HG03135 (cell line): ENCODE data around the gene MLNR.

ENCODE experiments used
- ATAC-seq: cut with Tn5 transposase; IDR thresholded peaks from one replicate; pipeline ENCODE4 v1.9.1; 2021; ENCODE audit warnings: mild to moderate bottlenecking, moderate library complexity; ENCODE audit not compliant: unreplicated experiment

The MLNR gene

GRCh38 chr13:49225223-49226042, 5.3 kb downstream of the MLNR start:
- no peak for ATAC-seq

DNA sequence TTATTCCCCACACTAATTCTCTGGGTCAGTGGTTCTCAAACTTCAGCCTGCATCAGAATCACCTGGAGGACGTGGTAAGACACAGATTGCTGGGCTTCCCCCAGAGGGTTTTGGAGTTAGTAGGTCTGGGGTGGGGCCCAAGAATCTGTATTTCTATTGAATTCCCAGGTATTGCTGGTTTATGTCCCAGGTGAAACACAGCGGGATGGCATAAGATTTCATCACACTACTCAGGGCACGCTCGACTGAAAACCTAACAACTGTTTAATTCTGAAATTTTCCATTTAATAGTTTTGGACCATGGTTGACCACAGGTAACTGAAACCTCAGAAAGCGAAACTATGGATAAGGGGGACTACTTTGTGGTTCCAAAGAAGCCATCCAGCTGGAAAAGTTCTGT, 6.5 kb downstream of the MLNR start:
- no peak for ATAC-seq

- ATAC-seq, result no peak
These were observed 14.6 kb downstream of the MLNR start for GRCh38 chr13:49234741-49235140.

GRCh38 chr13:49235856-49236431, 15.8 kb downstream of the MLNR start:
- ATAC-seq, result no peak

DNA sequence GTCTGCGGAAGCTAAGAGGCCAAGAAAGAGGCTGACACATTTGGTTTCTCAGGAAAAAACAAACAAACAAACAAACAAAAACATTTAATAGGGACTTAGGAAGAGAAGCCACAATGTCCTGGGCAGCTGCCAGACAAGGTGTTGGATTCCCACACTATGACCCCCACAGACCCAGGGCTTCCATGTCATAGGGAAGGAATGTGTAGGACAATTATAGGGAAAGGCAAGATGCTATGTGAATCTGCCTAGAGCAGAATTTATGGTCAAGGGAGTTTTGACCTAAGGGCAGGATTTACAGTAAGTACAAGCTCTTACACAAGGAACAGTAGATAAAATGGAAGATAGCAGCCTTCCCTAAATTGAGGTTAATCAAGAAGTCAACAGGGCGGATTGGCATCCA, 18.5 kb downstream of the MLNR start:
- ATAC-seq, result no peak

GRCh38 chr13:49240017-49240416, 19.9 kb downstream of the MLNR start:
- ATAC-seq, result no peak

- ATAC-seq, result no peak
These were observed 21.2 kb downstream of the MLNR start for GRCh38 chr13:49241296-49241695.

GRCh38 chr13:49245101-49245500, 25.0 kb downstream of the MLNR start:
- ATAC-seq, result no peak

GRCh38 chr13:49246850-49247642, 26.9 kb downstream of the MLNR start:
- peak; percentile 25 for ATAC-seq

DNA sequence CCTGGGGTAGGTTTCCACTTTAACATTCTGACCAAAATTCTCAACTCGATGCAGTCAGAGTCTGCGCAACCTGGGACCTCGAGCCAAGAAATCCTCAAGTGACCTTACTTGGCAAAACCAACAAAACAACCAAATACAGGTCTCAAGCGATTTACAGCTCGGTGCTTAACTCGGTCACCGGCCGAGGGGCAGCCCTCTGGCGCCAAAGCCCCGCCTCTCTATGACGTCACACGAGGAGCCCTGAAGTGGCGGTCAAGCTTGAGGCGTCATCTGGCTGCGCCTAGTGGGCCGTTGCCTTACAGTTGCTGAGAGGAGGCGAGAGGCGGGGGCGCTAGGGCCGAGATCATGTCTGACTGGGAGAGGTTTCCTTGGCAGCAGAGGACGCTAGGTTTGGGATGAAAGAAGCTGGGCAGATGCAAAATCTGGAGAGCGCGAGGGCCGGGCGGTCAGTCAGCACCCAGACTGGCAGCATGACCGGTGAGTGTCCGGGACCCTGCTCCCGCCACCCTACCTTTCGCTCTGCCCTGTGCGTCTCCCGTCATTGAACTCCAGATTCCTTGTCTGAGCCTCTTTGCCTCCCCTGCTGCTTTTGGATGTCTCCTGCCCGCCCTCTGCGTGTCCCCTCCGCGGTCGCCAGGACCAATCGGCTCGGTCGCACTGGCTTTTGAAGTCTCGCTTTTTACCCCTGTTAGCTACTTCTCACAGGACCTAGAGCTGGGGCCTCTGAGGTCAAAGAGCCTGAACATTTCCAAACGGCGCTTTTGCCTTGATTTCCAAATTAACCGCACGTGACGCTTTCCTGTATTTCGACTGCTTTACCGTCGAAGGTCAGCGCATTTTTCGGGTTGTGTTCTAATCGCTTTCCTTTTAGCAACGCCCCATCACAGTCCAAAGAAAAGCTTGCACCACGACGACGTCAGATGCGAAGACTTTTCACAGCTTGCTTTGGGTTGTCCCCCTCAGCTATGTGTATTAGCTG, 27.8 kb downstream of the MLNR start, which contains the start of gene CDADC1:
TSS of gene CDADC1 (plus strand) at position 283 of the 979 bp plus-strand sequence. CDS start at position 396, 113 bp downstream.
- ATAC-seq, result peak; percentile 97

GRCh38 chr13:49248622-49249002, 28.5 kb downstream of the MLNR start:
- no peak for ATAC-seq

- ATAC-seq, result no peak
These were observed 31.2 kb downstream of the MLNR start for GRCh38 chr13:49251326-49251725.

DNA sequence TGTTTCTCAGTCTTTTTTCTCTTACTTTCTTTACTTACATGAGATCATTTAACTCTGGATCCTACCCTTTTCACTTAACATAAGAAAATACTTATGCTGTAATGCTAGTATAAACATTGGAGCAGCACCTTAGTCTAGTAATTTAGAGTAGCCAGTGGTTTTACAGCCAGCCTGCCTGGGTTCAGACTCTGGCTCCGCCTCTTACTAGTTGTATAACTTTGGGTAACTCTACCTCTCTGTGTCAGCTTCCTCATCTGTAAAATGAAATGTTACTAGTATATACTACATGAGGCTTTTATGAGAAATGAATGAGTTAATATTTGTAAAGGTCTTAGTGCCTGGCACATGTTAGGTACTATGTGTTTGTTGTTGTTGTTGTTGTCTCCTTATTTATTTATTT, 33.2 kb downstream of the MLNR start:
- ATAC-seq, result no peak

- ATAC-seq, result no peak
These were observed 33.9 kb downstream of the MLNR start for GRCh38 chr13:49254007-49254406.

DNA sequence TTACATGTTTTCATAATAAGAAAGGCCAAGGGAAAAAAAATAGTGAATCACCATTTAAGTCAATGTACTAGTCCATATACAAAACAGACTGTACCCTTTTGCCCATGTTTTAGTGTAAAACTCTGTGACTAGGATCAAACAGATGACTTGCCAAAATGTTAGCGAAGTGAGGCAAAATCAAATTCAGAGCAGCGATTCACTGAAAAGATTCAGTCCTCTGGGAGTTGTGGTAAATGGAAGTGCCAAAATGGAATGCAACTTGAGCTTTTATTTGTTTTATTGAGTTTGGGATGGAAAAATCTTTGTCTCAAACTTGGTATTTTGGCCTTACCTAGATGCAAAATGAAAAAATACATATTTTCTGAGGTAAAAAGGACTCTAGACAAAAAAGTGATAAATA, 36.7 kb downstream of the MLNR start:
- ATAC-seq, result no peak

- no peak for ATAC-seq
These were observed 38.1 kb downstream of the MLNR start for GRCh38 chr13:49258089-49258796.

DNA sequence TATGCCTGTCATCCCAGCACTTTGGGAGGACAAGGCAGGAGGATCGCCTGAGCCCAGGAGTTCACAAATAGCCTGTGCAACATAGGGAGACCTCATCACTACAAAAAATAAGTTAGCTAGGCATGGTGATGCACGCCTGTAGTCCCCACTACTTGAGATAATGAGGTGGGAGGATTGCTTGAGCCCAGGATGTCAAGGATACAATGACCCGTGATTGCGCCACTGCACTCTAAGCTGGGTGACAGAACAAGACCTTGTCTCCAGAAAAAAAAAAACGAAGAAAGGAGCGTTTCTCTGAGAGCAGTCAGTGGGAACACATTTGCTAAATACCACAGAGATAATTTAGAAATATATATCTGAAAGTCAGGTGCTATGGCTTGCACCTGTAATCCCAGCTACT, 39.4 kb downstream of the MLNR start:
- no peak for ATAC-seq

DNA sequence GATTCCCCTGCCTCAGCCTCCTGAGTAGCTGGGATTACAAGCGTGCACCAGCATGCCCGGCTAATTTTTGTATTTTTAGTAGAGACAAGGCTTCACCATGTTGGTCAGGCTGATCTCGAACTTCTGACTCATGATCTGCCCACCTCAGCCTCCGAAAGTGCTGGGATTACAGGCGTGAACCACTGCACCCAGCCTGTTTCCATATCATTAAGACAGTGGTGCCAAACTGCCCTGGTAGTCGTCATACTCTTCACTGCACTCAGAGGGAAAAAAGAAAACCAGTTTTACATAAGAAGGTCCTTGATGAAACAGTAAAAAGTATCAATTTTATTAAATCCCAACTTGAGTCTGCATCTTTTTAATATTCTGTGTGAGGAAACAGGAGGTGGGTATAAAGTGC, 42.5 kb downstream of the MLNR start:
- no peak for ATAC-seq

DNA sequence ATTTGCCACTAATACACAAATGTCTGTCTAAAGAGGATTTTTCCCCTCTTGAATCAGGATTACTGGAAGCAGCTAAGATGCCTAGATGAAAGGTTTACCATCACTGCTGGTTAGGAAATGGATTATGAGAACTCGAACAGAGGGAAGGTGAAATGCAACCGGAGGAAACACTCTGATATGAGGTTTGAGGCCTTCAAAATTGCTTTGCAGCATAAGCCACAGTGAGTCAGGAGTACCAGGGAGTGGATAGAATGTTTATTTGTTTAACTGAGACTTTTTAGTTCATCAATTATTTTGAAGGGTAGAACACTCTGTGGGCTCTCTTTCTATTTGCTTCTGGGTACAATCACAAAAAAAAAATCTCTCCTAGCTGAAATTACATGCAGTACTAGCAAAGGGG, 45.7 kb downstream of the MLNR start:
- ATAC-seq, result no peak

DNA sequence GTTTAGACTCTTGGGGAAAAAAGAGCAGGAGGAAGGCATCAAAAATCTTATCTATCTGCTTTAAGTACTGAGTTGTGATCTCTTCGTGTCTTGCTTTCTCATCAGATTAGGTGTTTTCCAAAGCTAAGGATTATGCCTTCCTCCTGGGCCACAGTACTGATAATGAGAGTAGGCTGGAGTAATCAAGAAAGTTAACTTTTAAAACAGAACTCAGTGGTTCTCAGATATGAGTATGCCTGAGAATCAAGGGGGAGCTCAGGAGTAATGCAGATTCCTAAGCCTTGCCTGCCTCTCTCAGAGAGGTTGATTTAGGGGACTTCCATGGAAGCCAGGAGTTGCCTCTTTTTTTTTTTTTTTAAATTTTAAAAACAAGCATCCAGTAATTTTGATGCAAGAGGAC, 51.1 kb downstream of the MLNR start:
- ATAC-seq, result no peak
